ENCODE data around the gene SNX6. TPM values are rescaled to one million over a fixed set of nuclear protein-coding genes. Genes with fewer than 3 reads are reported as not detected.

Gene SNX6
- total RNA-seq, 1 experiment from 2014 or later, result 64.2 TPM

DNA sequence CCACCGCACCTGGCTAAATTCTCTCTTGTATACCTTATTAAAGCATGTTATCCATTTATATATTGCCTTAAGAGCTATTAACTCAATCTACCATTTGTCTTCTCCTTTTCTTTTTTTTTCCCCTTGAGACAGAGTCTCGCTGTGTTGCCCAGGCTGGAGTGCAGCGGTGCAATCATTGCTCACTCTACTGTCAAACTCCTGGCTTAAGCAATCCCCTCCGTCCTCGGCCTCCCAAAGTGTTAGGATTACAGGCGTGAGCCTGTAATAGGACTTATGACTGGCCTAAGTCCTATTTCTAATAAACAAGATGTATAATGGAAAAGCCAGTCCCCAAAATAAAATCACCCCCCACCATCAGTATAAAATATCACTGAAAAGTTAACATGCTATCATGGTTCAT is 14.4 kb downstream of the SNX6 start:
- intact Hi-C loops (cut with micrococcal nuclease; ENCODE audit: unreplicated experiment), result no loop called here
- no TSS peak for BruUV-seq (replicated peaks)
- ChIA-PET POLR2A (ENCODE audit: low non-redundant PET) (no interaction called here), CTCF (no interaction called here)
- Histone ChIP-seq H3K4me1 (ENCODE audit: insufficient read depth, low read length, poor library complexity, severe bottlenecking) (no peaks in the 10 kb centered on the region), H3K36me3 (ENCODE audit: insufficient read depth, low read length, poor library complexity, severe bottlenecking) (peaks cover 12% of the 10 kb centered on the region), H3K27ac (ENCODE audit: low read depth, low read length, poor library complexity, severe bottlenecking) (no peak overlapping the region), H3K27me3 (replicated peaks; ENCODE audit: insufficient read depth, low read depth, low read length, poor library complexity) (no peaks in the 10 kb centered on the region), H3K4me3 (ENCODE audit: low read depth, low read length, poor library complexity, severe bottlenecking) (no peak overlapping the region), H3K9me3 (ENCODE audit: low read depth, low read length, poor library complexity, severe bottlenecking) (no peaks in the 10 kb centered on the region)
- no peak for DNase-seq (ENCODE audit: low spot score)
- TF ChIP-seq, protein P1, sequence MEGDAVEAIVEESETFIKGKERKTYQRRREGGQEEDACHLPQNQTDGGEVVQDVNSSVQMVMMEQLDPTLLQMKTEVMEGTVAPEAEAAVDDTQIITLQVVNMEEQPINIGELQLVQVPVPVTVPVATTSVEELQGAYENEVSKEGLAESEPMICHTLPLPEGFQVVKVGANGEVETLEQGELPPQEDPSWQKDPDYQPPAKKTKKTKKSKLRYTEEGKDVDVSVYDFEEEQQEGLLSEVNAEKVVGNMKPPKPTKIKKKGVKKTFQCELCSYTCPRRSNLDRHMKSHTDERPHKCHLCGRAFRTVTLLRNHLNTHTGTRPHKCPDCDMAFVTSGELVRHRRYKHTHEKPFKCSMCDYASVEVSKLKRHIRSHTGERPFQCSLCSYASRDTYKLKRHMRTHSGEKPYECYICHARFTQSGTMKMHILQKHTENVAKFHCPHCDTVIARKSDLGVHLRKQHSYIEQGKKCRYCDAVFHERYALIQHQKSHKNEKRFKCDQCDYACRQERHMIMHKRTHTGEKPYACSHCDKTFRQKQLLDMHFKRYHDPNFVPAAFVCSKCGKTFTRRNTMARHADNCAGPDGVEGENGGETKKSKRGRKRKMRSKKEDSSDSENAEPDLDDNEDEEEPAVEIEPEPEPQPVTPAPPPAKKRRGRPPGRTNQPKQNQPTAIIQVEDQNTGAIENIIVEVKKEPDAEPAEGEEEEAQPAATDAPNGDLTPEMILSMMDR (conservative IDR thresholded peaks at IDR 0.05; ENCODE audit: low read depth, low read length), result no peak
- no peak for TF ChIP-seq EZH2 (IDR thresholded peaks at IDR 0.05; ENCODE audit: borderline replicate concordance, low read depth, low read length, poor library complexity, severe bottlenecking)

DNA sequence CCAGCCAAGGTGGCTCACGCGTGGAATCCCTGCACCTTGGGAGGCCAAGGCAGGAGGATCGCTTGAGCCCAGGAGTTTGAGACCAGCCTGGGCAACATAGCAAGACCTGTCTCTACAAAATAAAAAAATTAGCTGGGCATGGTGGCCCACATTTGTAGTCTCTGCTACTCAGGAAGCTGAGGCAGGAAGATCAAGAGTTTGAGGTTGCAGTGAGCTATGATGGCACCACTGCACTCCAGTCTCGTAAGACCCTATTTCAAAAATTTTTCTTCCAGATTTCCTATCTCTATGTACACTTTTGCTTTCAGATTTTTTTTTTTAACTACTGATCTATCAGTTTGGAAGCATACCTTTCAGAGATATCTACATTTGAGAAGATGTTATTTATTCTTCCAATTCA is 15.3 kb downstream of the SNX6 start:
- H3K4me3 ChIP-seq (ENCODE audit: low read depth, low read length, poor library complexity, severe bottlenecking), result no peak overlapping the region
- peaks cover 14% of the 10 kb centered on the region for H3K36me3 ChIP-seq (ENCODE audit: insufficient read depth, low read length, poor library complexity, severe bottlenecking)
- ChIA-PET CTCF (no interaction called here), POLR2A (ENCODE audit: low non-redundant PET) (no interaction called here)
- no peaks in the 10 kb centered on the region for H3K27me3 ChIP-seq (replicated peaks; ENCODE audit: insufficient read depth, low read depth, low read length, poor library complexity)
- no TSS peak for BruUV-seq (replicated peaks)
- no peak for DNase-seq (ENCODE audit: low spot score)
- no peak overlapping the region for H3K27ac ChIP-seq (ENCODE audit: low read depth, low read length, poor library complexity, severe bottlenecking)
- no peaks in the 10 kb centered on the region for H3K4me1 ChIP-seq (ENCODE audit: insufficient read depth, low read length, poor library complexity, severe bottlenecking)
- no peak for TF ChIP-seq EZH2 (IDR thresholded peaks at IDR 0.05; ENCODE audit: borderline replicate concordance, low read depth, low read length, poor library complexity, severe bottlenecking)
- TF ChIP-seq, protein P1 (conservative IDR thresholded peaks at IDR 0.05; ENCODE audit: low read depth, low read length), result no peak
- intact Hi-C loops (cut with micrococcal nuclease; ENCODE audit: unreplicated experiment), result no loop called here
- H3K9me3 ChIP-seq (ENCODE audit: low read depth, low read length, poor library complexity, severe bottlenecking), result no peaks in the 10 kb centered on the region

DNA sequence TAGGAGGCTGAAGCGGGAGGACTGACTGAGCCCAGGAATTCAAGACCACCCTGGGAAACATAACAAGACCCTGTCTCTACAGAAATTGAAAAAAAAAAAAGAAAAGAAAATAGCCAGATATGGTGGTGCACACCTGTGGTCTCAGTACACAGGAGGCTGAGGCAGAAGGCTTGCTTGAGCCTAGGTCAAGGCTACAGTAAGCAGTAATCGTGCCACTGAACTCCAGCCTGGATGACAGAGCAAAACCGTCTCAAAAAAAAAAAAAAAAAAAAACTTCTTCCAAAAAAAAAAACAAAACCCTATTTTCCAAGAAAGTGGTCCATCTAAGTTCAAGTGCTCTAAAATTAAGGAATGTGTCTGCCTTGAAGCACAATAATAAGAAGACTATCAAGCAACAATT is 19.8 kb downstream of the SNX6 start:
- ChIA-PET CTCF (no interaction called here), POLR2A (ENCODE audit: low non-redundant PET) (no interaction called here)
- no peaks in the 10 kb centered on the region for H3K27me3 ChIP-seq (replicated peaks; ENCODE audit: insufficient read depth, low read depth, low read length, poor library complexity)
- TF ChIP-seq, protein P1 (conservative IDR thresholded peaks at IDR 0.05; ENCODE audit: low read depth, low read length), result no peak
- no peak for TF ChIP-seq EZH2 (IDR thresholded peaks at IDR 0.05; ENCODE audit: borderline replicate concordance, low read depth, low read length, poor library complexity, severe bottlenecking)
- H3K9me3 ChIP-seq (ENCODE audit: low read depth, low read length, poor library complexity, severe bottlenecking), result no peaks in the 10 kb centered on the region
- no peaks in the 10 kb centered on the region for H3K4me1 ChIP-seq (ENCODE audit: insufficient read depth, low read length, poor library complexity, severe bottlenecking)
- H3K36me3 ChIP-seq (ENCODE audit: insufficient read depth, low read length, poor library complexity, severe bottlenecking), result peaks cover 46% of the 10 kb centered on the region
- intact Hi-C loops (cut with micrococcal nuclease; ENCODE audit: unreplicated experiment), result no loop called here
- no TSS peak for BruUV-seq (replicated peaks)
- no peak for DNase-seq (ENCODE audit: low spot score)
- no peak overlapping the region for H3K27ac ChIP-seq (ENCODE audit: low read depth, low read length, poor library complexity, severe bottlenecking)
- H3K4me3 ChIP-seq (ENCODE audit: low read depth, low read length, poor library complexity, severe bottlenecking), result no peak overlapping the region
